A549 (cell line): ENCODE results near the gene ZNF93.

Experiments used
- ESRRA ChIP-seq: fragments of 150-350 bp; IDR thresholded peaks from 2 replicates; pipeline ENCODE4 v1.6.1; 2014; ENCODE audit warnings: mild to moderate bottlenecking, low read length, borderline replicate concordance
- MYC ChIP-seq: IDR thresholded peaks from 2 replicates; pipeline ENCODE4 v1.6.1; 2012; ENCODE audit warnings: mild to moderate bottlenecking, inconsistent platforms, low read length, improper control_type of control experiment, borderline replicate concordance
- POLR2A ChIP-seq: IDR thresholded peaks from 2 replicates; pipeline ENCODE4 v1.6.1; 2012; ENCODE audit warnings: mild to moderate bottlenecking, low read length
- RAD21 ChIP-seq, 2 experiments: fragments of >200 bp in 1 of 2; sonication (Bioruptor Twin) in 1 of 2; formaldehyde crosslinking in 1 of 2; IDR thresholded peaks in 1 of 2; conservative IDR thresholded peaks in 1 of 2; 2 replicates in 1 of 2; 3 replicates in 1 of 2; pipeline ENCODE4 v1.6.1; 2012 to 2018; ENCODE audit warnings: inconsistent platforms in 1 of 2
- SMC3 ChIP-seq: fragments of >200 bp; sonication (Bioruptor Twin); formaldehyde crosslinking; IDR thresholded peaks from 3 replicates; pipeline ENCODE4 v1.6.1; 2018; ENCODE audit warnings: inconsistent platforms
- TF ChIP-seq, protein P1 (sequence below): fragments of 200-600 bp; sonication (generic); IDR thresholded peaks from 2 replicates; pipeline ENCODE4 v1.6.1; 2016; ENCODE audit warnings: antibody characterized with exemption, mild to moderate bottlenecking, moderate library complexity
- TF ChIP-seq, protein P2 (sequence below): fragments of >200 bp; sonication (Bioruptor Twin); formaldehyde crosslinking; IDR thresholded peaks from 3 replicates; pipeline ENCODE4 v1.5.1; 2016
- TF ChIP-seq, protein P3 (sequence below): IDR thresholded peaks from 2 replicates; pipeline ENCODE4 v1.6.1; 2012
- TF ChIP-seq, protein P4 (sequence below): fragments of 150-350 bp; IDR thresholded peaks from 2 replicates; pipeline ENCODE4 v1.6.1; 2014; ENCODE audit warnings: low read depth, mild to moderate bottlenecking, low read length

DNA sequence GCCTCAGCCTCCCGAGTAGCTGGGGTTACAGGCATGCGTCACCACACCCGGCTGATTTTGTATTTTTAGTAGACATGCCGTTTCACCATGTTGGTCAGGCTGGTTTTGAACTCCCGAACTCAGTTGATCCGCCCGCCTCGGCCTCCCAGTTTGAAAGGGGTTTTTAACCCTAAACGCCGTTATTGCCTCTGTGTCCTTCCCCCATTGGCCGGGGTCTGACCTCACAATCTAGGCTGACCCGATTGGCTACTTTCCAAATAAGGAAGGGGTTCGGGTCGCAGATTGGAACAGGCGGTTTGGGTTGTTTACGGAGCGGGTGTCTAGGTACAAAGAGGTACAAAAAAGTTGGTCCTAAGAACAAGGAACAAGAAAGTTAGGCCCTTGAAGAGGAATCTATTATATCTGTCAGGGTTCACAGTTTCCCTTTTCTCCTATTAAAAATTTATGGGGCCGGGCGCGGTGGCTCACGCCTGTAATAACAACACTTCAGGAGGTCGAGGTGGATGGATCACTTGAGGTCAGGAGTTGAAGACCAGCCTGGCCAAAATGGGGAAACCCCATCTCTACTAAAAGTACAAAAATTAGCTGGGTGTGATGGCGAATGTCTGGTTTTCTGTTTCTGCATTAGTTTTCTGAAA is 34.0 kb upstream of the ZNF93 start:
- TF ChIP-seq, protein P1, sequence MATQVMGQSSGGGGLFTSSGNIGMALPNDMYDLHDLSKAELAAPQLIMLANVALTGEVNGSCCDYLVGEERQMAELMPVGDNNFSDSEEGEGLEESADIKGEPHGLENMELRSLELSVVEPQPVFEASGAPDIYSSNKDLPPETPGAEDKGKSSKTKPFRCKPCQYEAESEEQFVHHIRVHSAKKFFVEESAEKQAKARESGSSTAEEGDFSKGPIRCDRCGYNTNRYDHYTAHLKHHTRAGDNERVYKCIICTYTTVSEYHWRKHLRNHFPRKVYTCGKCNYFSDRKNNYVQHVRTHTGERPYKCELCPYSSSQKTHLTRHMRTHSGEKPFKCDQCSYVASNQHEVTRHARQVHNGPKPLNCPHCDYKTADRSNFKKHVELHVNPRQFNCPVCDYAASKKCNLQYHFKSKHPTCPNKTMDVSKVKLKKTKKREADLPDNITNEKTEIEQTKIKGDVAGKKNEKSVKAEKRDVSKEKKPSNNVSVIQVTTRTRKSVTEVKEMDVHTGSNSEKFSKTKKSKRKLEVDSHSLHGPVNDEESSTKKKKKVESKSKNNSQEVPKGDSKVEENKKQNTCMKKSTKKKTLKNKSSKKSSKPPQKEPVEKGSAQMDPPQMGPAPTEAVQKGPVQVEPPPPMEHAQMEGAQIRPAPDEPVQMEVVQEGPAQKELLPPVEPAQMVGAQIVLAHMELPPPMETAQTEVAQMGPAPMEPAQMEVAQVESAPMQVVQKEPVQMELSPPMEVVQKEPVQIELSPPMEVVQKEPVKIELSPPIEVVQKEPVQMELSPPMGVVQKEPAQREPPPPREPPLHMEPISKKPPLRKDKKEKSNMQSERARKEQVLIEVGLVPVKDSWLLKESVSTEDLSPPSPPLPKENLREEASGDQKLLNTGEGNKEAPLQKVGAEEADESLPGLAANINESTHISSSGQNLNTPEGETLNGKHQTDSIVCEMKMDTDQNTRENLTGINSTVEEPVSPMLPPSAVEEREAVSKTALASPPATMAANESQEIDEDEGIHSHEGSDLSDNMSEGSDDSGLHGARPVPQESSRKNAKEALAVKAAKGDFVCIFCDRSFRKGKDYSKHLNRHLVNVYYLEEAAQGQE = no peak
- TF ChIP-seq, protein P2, sequence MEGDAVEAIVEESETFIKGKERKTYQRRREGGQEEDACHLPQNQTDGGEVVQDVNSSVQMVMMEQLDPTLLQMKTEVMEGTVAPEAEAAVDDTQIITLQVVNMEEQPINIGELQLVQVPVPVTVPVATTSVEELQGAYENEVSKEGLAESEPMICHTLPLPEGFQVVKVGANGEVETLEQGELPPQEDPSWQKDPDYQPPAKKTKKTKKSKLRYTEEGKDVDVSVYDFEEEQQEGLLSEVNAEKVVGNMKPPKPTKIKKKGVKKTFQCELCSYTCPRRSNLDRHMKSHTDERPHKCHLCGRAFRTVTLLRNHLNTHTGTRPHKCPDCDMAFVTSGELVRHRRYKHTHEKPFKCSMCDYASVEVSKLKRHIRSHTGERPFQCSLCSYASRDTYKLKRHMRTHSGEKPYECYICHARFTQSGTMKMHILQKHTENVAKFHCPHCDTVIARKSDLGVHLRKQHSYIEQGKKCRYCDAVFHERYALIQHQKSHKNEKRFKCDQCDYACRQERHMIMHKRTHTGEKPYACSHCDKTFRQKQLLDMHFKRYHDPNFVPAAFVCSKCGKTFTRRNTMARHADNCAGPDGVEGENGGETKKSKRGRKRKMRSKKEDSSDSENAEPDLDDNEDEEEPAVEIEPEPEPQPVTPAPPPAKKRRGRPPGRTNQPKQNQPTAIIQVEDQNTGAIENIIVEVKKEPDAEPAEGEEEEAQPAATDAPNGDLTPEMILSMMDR = no peak
- TF ChIP-seq ESRRA (no peak), MYC (no peak), POLR2A (no peak), RAD21 (conservative IDR thresholded peaks at IDR 0.05 in 1 of 2, IDR thresholded peaks at IDR 0.05 in 1 of 2) (no peak), SMC3 (no peak)
- TF ChIP-seq, protein P3, sequence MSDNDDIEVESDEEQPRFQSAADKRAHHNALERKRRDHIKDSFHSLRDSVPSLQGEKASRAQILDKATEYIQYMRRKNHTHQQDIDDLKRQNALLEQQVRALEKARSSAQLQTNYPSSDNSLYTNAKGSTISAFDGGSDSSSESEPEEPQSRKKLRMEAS = no peak
- TF ChIP-seq, protein P4, sequence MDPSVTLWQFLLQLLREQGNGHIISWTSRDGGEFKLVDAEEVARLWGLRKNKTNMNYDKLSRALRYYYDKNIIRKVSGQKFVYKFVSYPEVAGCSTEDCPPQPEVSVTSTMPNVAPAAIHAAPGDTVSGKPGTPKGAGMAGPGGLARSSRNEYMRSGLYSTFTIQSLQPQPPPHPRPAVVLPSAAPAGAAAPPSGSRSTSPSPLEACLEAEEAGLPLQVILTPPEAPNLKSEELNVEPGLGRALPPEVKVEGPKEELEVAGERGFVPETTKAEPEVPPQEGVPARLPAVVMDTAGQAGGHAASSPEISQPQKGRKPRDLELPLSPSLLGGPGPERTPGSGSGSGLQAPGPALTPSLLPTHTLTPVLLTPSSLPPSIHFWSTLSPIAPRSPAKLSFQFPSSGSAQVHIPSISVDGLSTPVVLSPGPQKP = no peak
